HG02973 (cell line): ENCODE data around the gene STARD13.
"Not testable (repeated sequence)": the region's sequence is repeated elsewhere in the genome, so short reads cannot be mapped to it uniquely, and the experiment has no call there.

Source experiments
- ATAC-seq: cut with Tn5 transposase; IDR thresholded peaks from one replicate; pipeline ENCODE4 v1.9.1; 2021; ENCODE audit warnings: moderate library complexity; ENCODE audit not compliant: unreplicated experiment

Gene STARD13

DNA sequence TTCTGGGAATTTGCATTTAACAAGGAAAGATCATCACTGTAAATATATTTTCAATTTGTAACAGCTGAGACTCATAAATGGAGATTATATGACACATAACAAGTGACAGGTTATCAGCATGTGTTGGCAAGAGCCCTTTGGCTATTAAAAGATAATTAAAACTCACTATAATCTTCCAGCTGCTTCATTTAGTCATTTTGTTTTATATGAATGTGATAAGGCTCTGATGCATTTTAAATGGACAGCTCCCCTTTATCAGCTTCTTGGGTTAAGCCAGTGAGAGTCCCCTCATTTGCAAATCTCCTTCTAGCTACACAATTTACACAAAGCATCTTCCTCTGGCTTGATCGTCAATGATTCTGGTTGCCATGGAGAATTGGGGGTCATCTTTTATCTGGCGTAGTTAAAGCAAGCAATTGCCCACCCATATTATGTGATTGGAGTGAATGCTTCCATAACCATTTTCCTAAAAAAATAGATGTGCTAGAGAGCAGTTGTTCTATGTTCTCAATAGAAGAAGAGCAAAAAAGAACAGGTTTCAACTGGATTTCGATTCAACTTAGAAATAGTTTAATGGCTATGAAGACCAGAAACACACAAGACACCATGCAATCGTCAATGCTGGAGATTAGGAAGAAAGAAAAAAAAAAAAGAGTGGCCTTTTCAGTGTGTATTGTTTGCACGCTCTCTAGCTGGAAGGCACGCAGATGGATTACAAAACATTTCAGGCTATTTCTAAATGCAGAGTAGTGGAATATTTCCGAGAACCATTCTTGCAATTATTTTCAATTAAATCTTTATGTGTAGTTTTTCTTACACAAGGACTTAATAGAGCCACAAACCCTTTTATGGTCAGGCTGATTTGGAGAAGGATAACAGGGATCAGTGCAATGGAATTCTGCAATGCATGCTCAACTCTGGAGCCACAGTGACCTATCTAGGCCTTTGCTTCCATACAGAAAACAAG is 27.4 kb downstream of the STARD13 start:
- ATAC-seq = no peak

- no peak for ATAC-seq
These were observed 29.3 kb downstream of the STARD13 start for GRCh38 chr13:33256148-33256840.

- ATAC-seq = no peak
These were observed 33.4 kb downstream of the STARD13 start for GRCh38 chr13:33252135-33252534.

DNA sequence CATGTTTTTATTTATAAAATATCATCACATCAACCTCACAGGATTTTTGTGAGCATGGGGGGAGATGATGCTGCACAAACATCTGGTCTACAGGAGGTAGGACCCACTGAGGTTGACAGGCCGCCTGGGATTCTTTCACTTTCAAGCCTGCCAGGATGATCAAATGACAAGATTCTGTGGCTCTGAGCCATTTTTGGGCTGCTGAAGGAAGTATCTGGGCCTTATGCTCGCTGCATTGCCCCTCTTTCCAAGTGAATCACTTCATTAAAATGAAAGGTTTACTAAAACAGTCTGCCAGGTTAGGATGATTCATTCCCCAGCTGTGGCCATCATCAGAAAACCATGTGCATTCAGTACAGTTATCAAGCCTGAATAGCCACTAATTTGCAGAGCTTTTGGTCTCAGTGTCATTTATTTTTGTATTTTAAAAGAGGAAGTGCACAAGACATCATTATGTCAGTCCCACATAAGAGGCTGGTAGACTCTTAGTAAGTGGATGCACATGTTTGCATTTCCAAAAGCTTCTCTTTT is 34.4 kb downstream of the STARD13 start:
- ATAC-seq = peak; percentile 81

DNA sequence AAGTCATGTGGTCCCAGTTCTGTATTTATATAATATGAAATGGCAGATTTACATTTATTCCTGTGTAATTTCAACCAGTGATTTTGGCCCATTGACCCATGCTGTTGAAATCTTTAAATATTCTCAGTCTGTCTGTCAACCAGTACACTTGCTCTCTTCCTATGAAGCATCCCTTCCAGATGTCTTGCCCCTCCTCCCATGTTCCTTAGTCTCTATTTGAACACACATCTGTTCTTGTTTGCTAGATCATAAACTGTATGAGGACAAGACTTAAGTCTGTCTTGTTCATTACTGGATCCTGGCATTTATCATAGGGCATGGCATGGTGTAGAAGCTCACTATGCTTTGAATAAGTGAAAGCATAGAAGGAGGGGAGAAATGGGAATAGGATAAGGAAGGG is 34.9 kb downstream of the STARD13 start:
- no peak for ATAC-seq

GRCh38 chr13:33249894-33250293 is 35.7 kb downstream of the STARD13 start:
- ATAC-seq = no peak

DNA sequence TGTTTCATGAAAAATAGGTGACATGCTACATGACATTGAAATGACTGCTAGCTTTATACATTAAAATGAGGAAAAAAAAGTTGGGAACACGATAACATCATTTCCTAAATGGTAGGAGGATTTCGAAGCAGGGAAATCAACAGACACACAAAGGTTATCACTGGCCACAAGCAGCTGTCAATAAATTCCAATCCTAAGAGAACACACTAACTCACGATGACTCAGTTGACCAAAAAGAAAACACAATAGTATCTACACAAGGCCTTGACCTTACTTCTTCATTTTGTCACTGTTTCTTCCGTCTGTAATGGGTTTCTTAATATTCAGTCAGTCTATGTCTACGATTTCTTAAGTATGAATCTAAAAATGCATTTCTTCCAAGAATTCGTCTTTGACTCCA is 36.5 kb downstream of the STARD13 start:
- ATAC-seq = no peak

DNA sequence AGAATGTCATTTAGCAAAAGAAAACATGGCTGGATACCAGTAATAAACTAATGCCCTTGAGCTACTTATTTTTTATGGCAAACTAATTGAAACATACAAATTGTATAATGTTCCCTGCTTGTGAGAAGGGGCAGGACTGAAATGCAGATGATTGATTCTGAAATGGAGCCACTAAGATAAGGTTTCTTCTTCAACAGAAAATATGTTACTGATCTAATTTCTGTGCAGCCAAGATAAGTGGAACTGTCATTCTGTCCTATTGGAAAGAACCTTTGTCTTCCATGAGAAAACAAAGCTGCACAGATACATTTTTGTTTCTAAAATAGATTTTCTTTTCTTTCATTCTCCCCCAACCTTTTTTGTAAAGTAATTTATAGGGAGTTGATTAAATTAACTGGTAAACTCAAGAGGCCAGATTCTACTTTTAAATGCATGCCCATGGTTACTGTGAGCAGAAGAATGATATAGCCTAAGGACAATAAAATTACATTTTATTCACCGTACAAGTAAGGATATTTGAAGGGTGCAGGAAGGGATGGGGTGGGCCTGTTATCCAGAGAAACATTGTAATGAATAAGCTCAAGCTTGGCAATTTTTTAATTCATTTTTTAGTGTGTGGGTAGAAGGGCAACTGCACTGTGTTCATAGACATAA is 39.9 kb downstream of the STARD13 start:
- ATAC-seq = no peak

DNA sequence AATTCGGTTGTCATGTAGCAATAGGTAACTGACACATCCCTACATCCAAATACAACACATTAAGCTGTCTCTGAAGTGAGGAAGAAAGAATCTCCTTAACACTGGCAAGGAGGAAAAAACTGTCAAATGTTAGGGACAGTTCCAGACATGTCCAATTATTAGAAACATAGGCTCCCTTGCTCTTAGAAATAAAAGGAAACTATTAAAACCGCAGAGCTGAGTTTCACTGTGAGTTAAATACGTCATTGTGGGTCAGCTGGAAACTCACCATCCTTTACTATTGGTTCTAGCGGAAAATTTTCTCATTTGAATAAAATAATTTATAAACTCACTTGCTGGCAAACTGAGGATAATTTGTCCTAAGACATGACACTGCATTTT is 40.7 kb downstream of the STARD13 start:
- ATAC-seq = no peak

DNA sequence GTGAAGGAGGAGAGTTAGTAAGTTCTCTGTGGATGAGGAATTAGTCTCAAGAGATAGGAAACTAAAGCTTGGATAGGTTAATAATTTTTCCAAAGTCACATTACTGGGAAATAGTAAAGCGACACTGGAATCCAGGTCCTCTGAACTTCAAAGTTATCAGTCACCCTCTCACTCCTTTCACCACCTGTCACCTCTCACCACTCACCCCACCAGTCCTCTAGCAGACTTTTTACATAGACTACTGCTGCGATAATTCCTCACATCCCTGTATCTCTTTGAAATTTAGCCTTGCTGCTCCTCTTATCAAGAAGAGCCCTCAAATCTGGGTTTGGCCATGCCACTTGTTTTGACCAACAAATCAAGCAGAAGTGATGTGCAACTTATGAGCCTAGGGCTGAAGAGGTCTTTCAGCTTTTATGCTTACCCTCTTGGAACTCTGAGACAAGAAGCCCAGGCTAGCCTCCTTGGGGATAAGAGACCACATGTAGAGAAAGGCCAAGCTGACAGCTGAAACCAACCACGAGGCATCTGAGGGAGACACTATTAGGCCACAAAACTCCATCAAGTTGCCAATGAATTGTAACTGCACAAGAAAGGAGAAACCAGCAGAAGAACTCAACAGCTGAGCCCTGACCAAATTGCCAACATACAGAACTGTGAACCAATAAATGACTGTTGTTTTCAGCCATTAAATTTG is 41.2 kb downstream of the STARD13 start:
- ATAC-seq = no peak

- ATAC-seq = no peak
These were observed 42.5 kb downstream of the STARD13 start for GRCh38 chr13:33242984-33243617.

DNA sequence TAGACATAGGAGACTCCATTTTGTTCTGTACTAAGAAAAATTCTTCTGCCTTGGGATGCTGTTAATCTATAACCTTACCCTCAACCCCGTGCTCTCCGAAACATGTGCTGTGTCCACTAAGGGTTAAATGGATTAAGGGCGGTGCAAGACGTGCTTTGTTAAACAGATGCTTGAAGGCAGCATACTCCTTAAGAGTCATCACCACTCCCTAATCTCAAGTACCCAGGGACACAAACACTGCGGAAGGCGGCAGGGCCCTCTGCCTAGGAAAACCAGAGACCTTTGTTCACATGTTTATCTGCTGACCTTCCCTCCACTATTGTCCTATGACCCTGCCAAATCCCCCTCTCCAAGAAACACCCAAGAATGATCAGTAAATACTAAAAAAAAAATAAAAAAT is 43.2 kb downstream of the STARD13 start:
- ATAC-seq = not testable (repeated sequence)

DNA sequence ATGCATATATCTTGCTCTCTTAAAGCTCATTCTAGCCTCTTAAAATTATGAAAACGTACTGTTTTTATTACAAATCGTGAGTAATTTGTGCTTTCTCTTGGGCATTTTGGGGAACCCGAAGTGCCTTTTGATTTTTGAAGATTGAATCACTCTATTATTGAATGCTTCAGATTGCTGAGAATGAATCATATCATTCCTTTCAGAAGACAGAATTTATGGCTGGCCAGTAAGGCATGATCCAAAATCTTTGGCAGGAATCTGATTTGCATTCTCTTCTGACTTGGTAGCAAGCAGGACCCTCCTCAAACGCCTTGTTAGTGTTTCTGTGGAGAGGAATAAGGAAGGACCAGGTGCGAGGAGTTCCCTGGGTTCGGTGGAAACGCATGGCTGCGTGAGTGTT is 49.5 kb downstream of the STARD13 start:
- ATAC-seq = no peak

DNA sequence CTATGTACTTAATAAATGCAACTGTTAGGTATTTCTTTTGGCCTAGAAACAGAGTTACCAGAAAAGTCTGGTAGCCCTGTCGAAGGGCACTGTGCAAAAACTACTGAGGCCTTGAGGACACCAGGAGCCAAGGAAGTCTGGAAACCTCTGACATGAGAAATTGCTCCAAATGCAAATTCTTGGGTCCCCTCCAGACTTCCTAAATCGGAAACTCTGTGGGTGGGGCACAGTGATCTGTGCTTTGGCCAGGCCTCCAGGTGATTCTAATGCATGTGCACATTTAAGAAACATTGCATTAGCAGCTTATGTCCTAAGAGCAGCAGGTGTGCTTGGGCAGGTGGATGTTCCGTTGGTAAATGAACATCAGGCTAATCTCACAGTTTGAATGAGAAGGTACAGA is 50.0 kb downstream of the STARD13 start:
- ATAC-seq = no peak

DNA sequence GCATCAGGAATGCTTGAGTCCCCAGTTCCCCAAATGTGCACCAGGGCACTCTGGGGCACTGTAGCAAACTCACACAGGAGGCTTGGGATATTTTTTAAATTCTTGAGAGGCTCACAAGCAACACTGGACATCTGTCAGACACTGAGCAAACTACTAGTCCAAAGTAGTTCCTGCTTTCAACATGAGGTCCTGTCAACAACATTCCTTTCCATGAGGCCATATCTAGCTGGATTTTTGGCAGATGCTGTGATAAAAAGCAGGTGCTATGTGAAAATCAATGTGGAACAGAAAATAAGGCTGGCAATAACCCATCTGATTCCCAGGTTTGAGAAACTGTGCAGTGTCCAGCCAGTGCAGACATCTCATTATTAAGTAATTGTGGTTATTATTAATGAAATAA is 50.5 kb downstream of the STARD13 start:
- ATAC-seq = no peak

DNA sequence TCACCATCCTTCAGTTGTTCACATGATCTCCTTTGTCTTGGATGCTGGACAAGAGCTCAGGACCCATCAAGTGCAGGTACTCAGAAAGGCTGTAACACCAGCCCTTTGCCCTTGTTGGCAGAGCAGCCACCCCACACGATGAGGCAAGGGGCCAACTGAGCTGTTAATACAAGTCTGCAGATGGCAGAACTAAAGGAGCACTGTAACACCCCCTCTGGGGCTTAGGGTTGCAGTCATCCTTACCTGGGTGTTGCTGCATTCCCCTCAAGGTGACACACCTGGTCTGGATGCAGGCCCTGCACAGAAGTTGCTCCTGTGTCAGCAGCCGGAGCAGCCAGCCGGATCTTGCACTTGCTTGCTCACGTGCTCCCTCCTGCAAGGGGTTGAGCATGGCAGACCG is 52.0 kb downstream of the STARD13 start:
- ATAC-seq = no peak

- no peak for ATAC-seq
These were observed 52.7 kb downstream of the STARD13 start for GRCh38 chr13:33232883-33233282.

DNA sequence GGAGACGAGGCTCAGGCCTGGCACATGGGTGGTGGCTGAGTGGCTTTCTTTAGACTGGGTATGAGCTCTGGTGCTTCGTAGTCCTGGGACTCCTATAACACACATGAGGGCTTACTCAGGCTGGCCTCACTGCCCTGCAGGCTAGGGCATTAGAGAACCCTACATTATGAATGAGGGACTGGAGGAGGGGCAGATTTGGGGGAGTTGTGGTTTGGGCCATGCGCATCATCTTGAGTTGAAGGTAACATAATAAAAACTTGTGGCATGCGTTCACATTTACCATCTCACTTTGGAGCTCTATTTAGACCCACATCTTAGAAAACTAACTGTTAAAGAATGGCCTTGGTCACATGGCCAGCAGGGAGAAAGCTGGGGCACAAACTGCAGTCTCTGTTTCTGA is 54.2 kb downstream of the STARD13 start:
- ATAC-seq = no peak

GRCh38 chr13:33230178-33230881 is 55.2 kb downstream of the STARD13 start:
- ATAC-seq = no peak
